NT2/D1 (cell line): ENCODE results near the gene PTPRT.

Experiments
- SUZ12 ChIP-seq: IDR thresholded peaks from 2 replicates; pipeline ENCODE4 v1.6.1; 2011; ENCODE audit not compliant: insufficient read length, insufficient read depth; ENCODE audit errors: extremely low read depth
- YY1 ChIP-seq: IDR thresholded peaks from 2 replicates; pipeline ENCODE4 v1.6.1; 2011; ENCODE audit not compliant: insufficient read length, insufficient read depth
- ZNF274 ChIP-seq: IDR thresholded peaks from 2 replicates; pipeline ENCODE4 v1.6.1; 2011; ENCODE audit warnings: mild to moderate bottlenecking, low read depth, low read length

DNA sequence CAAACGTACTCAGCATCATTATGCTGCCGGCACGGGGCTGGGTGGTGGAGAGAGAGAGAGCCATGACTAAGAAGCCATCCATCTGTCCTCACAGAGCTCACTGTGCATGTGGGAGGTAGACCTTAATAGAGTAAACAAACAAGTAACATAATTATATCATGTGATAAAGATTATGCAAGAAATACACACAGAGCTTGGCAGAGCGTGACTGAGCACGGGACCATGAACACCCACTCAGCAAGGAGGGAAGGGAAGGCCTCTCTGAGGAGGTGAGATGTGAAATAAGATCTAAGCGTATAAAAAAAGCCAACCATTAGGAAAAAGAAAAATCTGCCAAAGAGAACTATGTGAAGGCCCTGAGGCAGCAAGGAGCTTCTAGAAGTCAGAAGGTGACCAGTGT lies 207.5 kb downstream of the PTPRT start:
- TF ChIP-seq ZNF274 (no peak), YY1 (no peak), SUZ12 (no peak)
